ENCODE data around the gene USP28.

The USP28 gene

DNA sequence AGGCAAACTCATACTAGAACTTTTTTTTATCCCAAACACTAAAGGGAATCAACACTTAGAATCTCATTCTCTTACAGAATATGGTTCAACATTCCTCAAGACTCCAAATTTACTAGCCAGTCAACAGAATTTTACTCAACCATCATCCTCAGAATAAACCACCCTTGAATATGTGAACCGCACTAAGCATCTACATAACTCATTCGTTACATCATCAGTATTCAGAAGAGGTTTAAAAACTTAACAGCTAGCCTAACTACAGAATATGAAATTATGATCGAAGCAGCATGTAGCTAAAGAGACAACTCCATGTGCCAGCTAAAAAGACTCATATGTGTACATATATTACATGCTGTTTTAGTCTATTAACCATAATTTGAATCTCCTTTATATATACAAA, 47.9 kb downstream of the USP28 start:
- no peak overlapping the region for H3K27ac ChIP-seq (ENCODE audit: insufficient read depth in 1 of 2, low read depth in 1 of 2, low read length in 2 of 2, poor library complexity in 1 of 2, severe bottlenecking in 2 of 2)
- no peak for DNase-seq
- H3K36me3 ChIP-seq (ENCODE audit: control insufficient read depth in 4 of 4, insufficient read depth in 4 of 4, low read length in 3 of 4) = peaks cover 0 to 34% (median 21%) of the 10 kb centered on the region in 4 experiments
- ChIA-PET CTCF (interaction anchor here (1.3 kb wide), 1 partner anchor 10 kb away, joined by 4 read pairs; no protein-coding TSS in a partner anchor), POLR2A (no interaction called here)
- no peak overlapping the region for H3K4me3 ChIP-seq (ENCODE audit: control insufficient read depth in 1 of 7, extremely low read depth in 1 of 7, insufficient read depth in 4 of 7, low read depth in 2 of 7, low read length in 6 of 7)
- H3K9me3 ChIP-seq (ENCODE audit: control extremely low read depth in 1 of 5, control insufficient read depth in 4 of 5, insufficient read depth in 2 of 5, low read depth in 1 of 5, low read length in 4 of 5) = peaks cover 0 to 6% (median 0%) of the 10 kb centered on the region in 5 experiments
- H3K4me1 ChIP-seq (ENCODE audit: control extremely low read depth in 1 of 4, control insufficient read depth in 4 of 4, insufficient read depth in 4 of 4, low read length in 3 of 4) = no peaks in the 10 kb centered on the region
- no peaks in the 10 kb centered on the region for H3K27me3 ChIP-seq (replicated peaks in 2 of 5; ENCODE audit: control insufficient read depth in 4 of 5, insufficient read depth in 5 of 5, low read length in 4 of 5)
- no CpG with 5 or more reads among the region's 3 CpGs for WGBS (ENCODE audit: insufficient coverage)

DNA sequence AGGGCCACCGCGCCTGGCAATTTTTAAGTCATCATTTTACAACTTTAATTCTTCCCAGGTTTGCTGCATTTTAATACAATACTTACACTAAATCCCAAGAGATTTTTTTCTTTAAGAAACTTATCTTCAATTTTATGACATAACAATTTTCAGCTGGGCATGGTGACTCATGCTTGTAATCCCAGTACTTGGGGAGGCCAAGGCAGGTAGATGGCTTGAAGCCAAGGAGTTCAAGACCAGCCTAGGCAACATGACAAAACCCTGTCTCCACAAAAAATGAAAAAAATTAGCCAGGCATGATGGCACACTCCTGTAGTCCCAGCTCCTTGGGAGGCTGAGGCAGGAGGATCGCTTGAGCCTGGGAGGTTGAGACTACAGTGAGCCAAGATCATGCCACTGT, 56.9 kb downstream of the USP28 start:
- ChIA-PET POLR2A (no interaction called here), CTCF (no interaction called here)
- 100% methylated on average over 2 of the region's 3 CpGs for WGBS (ENCODE audit: insufficient coverage)
- Histone ChIP-seq H3K27me3 (replicated peaks in 2 of 5; ENCODE audit: control insufficient read depth in 4 of 5, insufficient read depth in 5 of 5, low read length in 4 of 5) (no peaks in the 10 kb centered on the region), H3K4me3 (ENCODE audit: control insufficient read depth in 1 of 7, extremely low read depth in 1 of 7, insufficient read depth in 4 of 7, low read depth in 2 of 7, low read length in 6 of 7) (no peak overlapping the region), H3K27ac (ENCODE audit: insufficient read depth in 1 of 2, low read depth in 1 of 2, low read length in 2 of 2, poor library complexity in 1 of 2, severe bottlenecking in 2 of 2) (no peak overlapping the region), H3K4me1 (ENCODE audit: control extremely low read depth in 1 of 4, control insufficient read depth in 4 of 4, insufficient read depth in 4 of 4, low read length in 3 of 4) (no peaks in the 10 kb centered on the region), H3K9me3 (ENCODE audit: control extremely low read depth in 1 of 5, control insufficient read depth in 4 of 5, insufficient read depth in 2 of 5, low read depth in 1 of 5, low read length in 4 of 5) (no peaks in the 10 kb centered on the region), H3K36me3 (ENCODE audit: control insufficient read depth in 4 of 4, insufficient read depth in 4 of 4, low read length in 3 of 4) (peaks cover 11 to 38% (median 18%) of the 10 kb centered on the region in 4 experiments)
- no peak for DNase-seq

DNA sequence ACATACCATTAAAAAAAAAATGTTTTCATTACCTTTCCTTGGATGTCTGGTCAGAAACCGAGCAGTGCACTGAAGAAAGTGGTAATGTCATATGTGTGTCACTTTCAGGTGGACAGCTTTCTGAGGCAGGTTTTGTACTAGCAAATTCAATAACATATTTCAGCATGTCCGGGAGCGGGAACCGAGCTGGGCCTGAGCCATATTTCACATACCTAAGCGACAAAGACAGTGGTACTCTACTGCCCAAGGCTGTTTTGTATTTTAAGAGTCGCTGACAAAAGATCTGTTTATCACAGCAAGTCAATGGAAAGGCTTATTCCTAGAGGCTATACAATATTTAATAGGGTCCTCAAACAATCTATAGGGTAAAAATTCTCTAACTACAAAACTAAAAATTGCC, 57.7 kb downstream of the USP28 start:
- 100% methylated on average over 4 of the region's 6 CpGs for WGBS (ENCODE audit: insufficient coverage)
- CTCF ChIA-PET = no interaction called here

GRCh38 chr11:113817162-113817561, 58.2 kb downstream of the USP28 start:
- no peak for DNase-seq
- POLR2A ChIA-PET = no interaction called here
- Histone ChIP-seq H3K4me1 (ENCODE audit: control extremely low read depth in 1 of 4, control insufficient read depth in 4 of 4, insufficient read depth in 4 of 4, low read length in 3 of 4) (no peaks in the 10 kb centered on the region), H3K27ac (ENCODE audit: insufficient read depth in 1 of 2, low read depth in 1 of 2, low read length in 2 of 2, poor library complexity in 1 of 2, severe bottlenecking in 2 of 2) (no peak overlapping the region), H3K36me3 (ENCODE audit: control insufficient read depth in 4 of 4, insufficient read depth in 4 of 4, low read length in 3 of 4) (peaks cover 8 to 37% (median 13%) of the 10 kb centered on the region in 4 experiments), H3K4me3 (ENCODE audit: control insufficient read depth in 1 of 7, extremely low read depth in 1 of 7, insufficient read depth in 4 of 7, low read depth in 2 of 7, low read length in 6 of 7) (no peak overlapping the region), H3K27me3 (replicated peaks in 2 of 5; ENCODE audit: control insufficient read depth in 4 of 5, insufficient read depth in 5 of 5, low read length in 4 of 5) (no peaks in the 10 kb centered on the region), H3K9me3 (ENCODE audit: control extremely low read depth in 1 of 5, control insufficient read depth in 4 of 5, insufficient read depth in 2 of 5, low read depth in 1 of 5, low read length in 4 of 5) (no peaks in the 10 kb centered on the region)
- CTCF ChIA-PET = no interaction called here
- 100% methylated on average over 1 of the region's 1 CpG for WGBS (ENCODE audit: insufficient coverage)

More for the DNA sequence above, 57.7 kb downstream of the USP28 start:
- DNase-seq = no peak
- no peaks in the 10 kb centered on the region for H3K27me3 ChIP-seq (replicated peaks in 2 of 5; ENCODE audit: control insufficient read depth in 4 of 5, insufficient read depth in 5 of 5, low read length in 4 of 5)
- H3K27ac ChIP-seq (ENCODE audit: insufficient read depth in 1 of 2, low read depth in 1 of 2, low read length in 2 of 2, poor library complexity in 1 of 2, severe bottlenecking in 2 of 2) = no peak overlapping the region
- POLR2A ChIA-PET = no interaction called here
- H3K9me3 ChIP-seq (ENCODE audit: control extremely low read depth in 1 of 5, control insufficient read depth in 4 of 5, insufficient read depth in 2 of 5, low read depth in 1 of 5, low read length in 4 of 5) = no peaks in the 10 kb centered on the region
- H3K36me3 ChIP-seq (ENCODE audit: control insufficient read depth in 4 of 4, insufficient read depth in 4 of 4, low read length in 3 of 4) = peaks cover 8 to 41% (median 15%) of the 10 kb centered on the region in 4 experiments
- no peak overlapping the region for H3K4me3 ChIP-seq (ENCODE audit: control insufficient read depth in 1 of 7, extremely low read depth in 1 of 7, insufficient read depth in 4 of 7, low read depth in 2 of 7, low read length in 6 of 7)
- H3K4me1 ChIP-seq (ENCODE audit: control extremely low read depth in 1 of 4, control insufficient read depth in 4 of 4, insufficient read depth in 4 of 4, low read length in 3 of 4) = no peaks in the 10 kb centered on the region

- no peak overlapping the region for H3K27ac ChIP-seq (ENCODE audit: insufficient read depth in 1 of 2, low read depth in 1 of 2, low read length in 2 of 2, poor library complexity in 1 of 2, severe bottlenecking in 2 of 2)
- H3K36me3 ChIP-seq (ENCODE audit: control insufficient read depth in 4 of 4, insufficient read depth in 4 of 4, low read length in 3 of 4) = peaks cover 0 to 22% (median 4%) of the 10 kb centered on the region in 4 experiments
- H3K4me1 ChIP-seq (ENCODE audit: control extremely low read depth in 1 of 4, control insufficient read depth in 4 of 4, insufficient read depth in 4 of 4, low read length in 3 of 4) = no peaks in the 10 kb centered on the region
- no peak for DNase-seq
- no peaks in the 10 kb centered on the region for H3K9me3 ChIP-seq (ENCODE audit: control extremely low read depth in 1 of 5, control insufficient read depth in 4 of 5, insufficient read depth in 2 of 5, low read depth in 1 of 5, low read length in 4 of 5)
- no peaks in the 10 kb centered on the region for H3K27me3 ChIP-seq (replicated peaks in 2 of 5; ENCODE audit: control insufficient read depth in 4 of 5, insufficient read depth in 5 of 5, low read length in 4 of 5)
- POLR2A ChIA-PET = no interaction called here
- CTCF ChIA-PET = no interaction called here
- H3K4me3 ChIP-seq (ENCODE audit: control insufficient read depth in 1 of 7, extremely low read depth in 1 of 7, insufficient read depth in 4 of 7, low read depth in 2 of 7, low read length in 6 of 7) = no peak overlapping the region
These were observed 61.2 kb downstream of the USP28 start for GRCh38 chr11:113814181-113814580.

DNA sequence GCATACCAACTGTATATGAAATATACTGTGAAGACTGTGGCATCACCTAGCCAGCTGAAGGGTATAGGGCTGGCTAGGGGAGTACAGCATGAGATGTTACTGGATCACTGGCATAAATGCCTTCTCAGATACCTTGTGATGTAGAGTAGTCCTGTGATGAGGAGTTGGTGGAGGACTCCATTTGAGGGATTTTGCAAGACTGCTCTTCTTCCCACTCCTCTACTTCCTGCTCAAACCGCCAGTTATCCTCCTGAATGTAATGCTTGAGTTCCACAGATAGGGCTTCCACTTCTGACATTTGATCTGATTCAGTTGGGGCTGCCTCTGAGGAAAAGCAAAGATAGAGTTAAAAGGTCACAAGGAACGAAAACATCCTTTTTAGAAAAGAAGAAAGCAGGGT, 66.4 kb downstream of the USP28 start:
- Histone ChIP-seq H3K36me3 (ENCODE audit: control insufficient read depth in 4 of 4, insufficient read depth in 4 of 4, low read length in 3 of 4) (peaks cover 6 to 33% (median 14%) of the 10 kb centered on the region in 4 experiments), H3K4me1 (ENCODE audit: control extremely low read depth in 1 of 4, control insufficient read depth in 4 of 4, insufficient read depth in 4 of 4, low read length in 3 of 4) (no peaks in the 10 kb centered on the region), H3K27ac (ENCODE audit: insufficient read depth in 1 of 2, low read depth in 1 of 2, low read length in 2 of 2, poor library complexity in 1 of 2, severe bottlenecking in 2 of 2) (no peak overlapping the region), H3K4me3 (ENCODE audit: control insufficient read depth in 1 of 7, extremely low read depth in 1 of 7, insufficient read depth in 4 of 7, low read depth in 2 of 7, low read length in 6 of 7) (no peak overlapping the region), H3K27me3 (replicated peaks in 2 of 5; ENCODE audit: control insufficient read depth in 4 of 5, insufficient read depth in 5 of 5, low read length in 4 of 5) (no peaks in the 10 kb centered on the region), H3K9me3 (ENCODE audit: control extremely low read depth in 1 of 5, control insufficient read depth in 4 of 5, insufficient read depth in 2 of 5, low read depth in 1 of 5, low read length in 4 of 5) (no peaks in the 10 kb centered on the region)
- 100% methylated on average over 1 of the region's 2 CpGs for WGBS (ENCODE audit: insufficient coverage)
- ChIA-PET POLR2A (no interaction called here), CTCF (interaction anchor here (4.2 kb wide), 1 partner anchor 453 kb away, joined by 37 read pairs; no protein-coding TSS in a partner anchor)
- DNase-seq = no peak

- no CpG with 5 or more reads among the region's 2 CpGs for WGBS (ENCODE audit: insufficient coverage)
- Histone ChIP-seq H3K27me3 (replicated peaks in 2 of 5; ENCODE audit: control insufficient read depth in 4 of 5, insufficient read depth in 5 of 5, low read length in 4 of 5) (no peaks in the 10 kb centered on the region), H3K27ac (ENCODE audit: insufficient read depth in 1 of 2, low read depth in 1 of 2, low read length in 2 of 2, poor library complexity in 1 of 2, severe bottlenecking in 2 of 2) (no peak overlapping the region), H3K4me3 (ENCODE audit: control insufficient read depth in 1 of 7, extremely low read depth in 1 of 7, insufficient read depth in 4 of 7, low read depth in 2 of 7, low read length in 6 of 7) (no peak overlapping the region), H3K9me3 (ENCODE audit: control extremely low read depth in 1 of 5, control insufficient read depth in 4 of 5, insufficient read depth in 2 of 5, low read depth in 1 of 5, low read length in 4 of 5) (no peaks in the 10 kb centered on the region), H3K4me1 (ENCODE audit: control extremely low read depth in 1 of 4, control insufficient read depth in 4 of 4, insufficient read depth in 4 of 4, low read length in 3 of 4) (no peaks in the 10 kb centered on the region), H3K36me3 (ENCODE audit: control insufficient read depth in 4 of 4, insufficient read depth in 4 of 4, low read length in 3 of 4) (peaks cover 9 to 44% (median 20%) of the 10 kb centered on the region in 4 experiments)
- ChIA-PET CTCF (interaction anchor here (1.2 to 4.2 kb wide), 5 partner anchors 9 to 455 kb away, joined by 4 to 37 read pairs (median 5); partner anchors contain the start of gene HTR3B), POLR2A (no interaction called here)
- peak; percentile 8 to 21 (median 19) for DNase-seq
These were observed 69.0 kb downstream of the USP28 start for GRCh38 chr11:113806406-113806805.
